Stimulated activated CD8-positive, alpha-beta memory T cell treated with anti-CD3 and anti-CD28 coated beads, Interleukin-12 subunit alpha, Interleukin-12 subunit beta, amount 100 ng/mL, for 24 hours (primary cell): ENCODE data around the gene MARK2.
A peak's percentile ranks its signal among the peaks of the same experiment; 100 is the strongest.

Experiments
- DNase-seq: peaks from one replicate; pipeline ENCODE4 v3.0.0-alpha.2; 2020; ENCODE audit errors: extremely low read depth

MARK2 gene

GRCh38 chr11:63909591-63910506, 70.9 kb downstream of the MARK2 start:
- no peak for DNase-seq

DNA sequence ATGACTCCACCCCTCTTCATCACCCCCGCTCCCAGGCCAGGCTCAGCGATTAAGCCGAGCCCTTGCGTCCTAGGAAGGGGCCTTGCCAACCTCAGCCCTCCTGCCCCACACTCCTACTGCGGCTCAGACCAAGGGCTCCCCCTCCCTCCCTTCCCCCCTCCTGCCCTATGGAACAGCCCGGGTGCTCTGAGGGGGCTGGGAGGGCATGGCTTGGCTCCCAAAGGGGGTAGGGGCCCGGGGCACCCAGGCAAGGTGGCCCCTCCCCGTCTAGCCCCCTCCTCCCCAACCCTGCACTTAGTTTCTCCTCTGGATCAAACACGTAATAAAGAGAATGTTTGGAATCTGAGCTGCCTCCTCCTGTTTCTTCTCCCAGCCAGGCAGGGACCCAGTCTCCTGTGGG, 71.8 kb downstream of the MARK2 start:
- DNase-seq = no peak

DNA sequence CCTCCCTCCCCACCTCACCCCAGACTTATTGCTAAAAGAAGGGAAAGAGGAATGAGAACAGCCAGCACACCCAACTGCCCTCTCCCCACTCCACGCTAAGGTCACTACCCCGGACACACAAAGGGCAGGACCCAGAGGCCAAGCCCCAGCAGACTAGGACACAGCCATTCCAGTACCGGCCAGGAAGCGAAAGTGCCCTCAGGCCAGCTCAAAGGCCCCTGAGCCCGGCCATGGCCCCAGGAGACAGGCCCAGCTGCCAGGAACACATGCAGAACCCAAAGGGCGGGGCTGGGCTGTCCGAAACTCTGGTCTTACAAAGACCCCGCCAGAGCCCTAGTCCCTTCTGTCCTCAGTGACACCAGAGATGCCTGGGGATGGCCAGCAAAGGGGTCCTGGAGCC, 72.5 kb downstream of the MARK2 start:
- DNase-seq = no peak

DNA sequence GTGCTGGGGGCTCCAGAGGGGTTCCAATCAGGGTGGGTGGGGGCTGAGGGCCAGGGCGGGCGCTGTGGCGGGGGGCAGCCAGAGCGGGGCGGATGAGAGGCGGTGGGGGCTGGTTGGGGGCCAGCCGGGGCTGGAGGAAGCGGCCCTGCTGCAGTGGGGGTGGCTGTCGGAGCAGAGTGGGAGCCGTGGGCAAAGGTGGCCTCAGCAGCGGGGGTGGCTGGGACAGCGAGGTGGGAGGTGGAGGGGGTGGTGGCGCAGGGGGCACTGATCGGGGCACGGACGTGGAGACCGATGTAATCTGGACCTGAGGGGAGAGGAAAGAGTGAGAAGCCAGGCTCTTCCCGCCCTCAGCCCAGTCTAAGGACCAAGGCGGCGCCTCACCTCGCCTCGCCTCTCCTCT, 73.0 kb downstream of the MARK2 start:
- DNase-seq = no peak

GRCh38 chr11:63912678-63913077, 73.8 kb downstream of the MARK2 start:
- no peak for DNase-seq

DNA sequence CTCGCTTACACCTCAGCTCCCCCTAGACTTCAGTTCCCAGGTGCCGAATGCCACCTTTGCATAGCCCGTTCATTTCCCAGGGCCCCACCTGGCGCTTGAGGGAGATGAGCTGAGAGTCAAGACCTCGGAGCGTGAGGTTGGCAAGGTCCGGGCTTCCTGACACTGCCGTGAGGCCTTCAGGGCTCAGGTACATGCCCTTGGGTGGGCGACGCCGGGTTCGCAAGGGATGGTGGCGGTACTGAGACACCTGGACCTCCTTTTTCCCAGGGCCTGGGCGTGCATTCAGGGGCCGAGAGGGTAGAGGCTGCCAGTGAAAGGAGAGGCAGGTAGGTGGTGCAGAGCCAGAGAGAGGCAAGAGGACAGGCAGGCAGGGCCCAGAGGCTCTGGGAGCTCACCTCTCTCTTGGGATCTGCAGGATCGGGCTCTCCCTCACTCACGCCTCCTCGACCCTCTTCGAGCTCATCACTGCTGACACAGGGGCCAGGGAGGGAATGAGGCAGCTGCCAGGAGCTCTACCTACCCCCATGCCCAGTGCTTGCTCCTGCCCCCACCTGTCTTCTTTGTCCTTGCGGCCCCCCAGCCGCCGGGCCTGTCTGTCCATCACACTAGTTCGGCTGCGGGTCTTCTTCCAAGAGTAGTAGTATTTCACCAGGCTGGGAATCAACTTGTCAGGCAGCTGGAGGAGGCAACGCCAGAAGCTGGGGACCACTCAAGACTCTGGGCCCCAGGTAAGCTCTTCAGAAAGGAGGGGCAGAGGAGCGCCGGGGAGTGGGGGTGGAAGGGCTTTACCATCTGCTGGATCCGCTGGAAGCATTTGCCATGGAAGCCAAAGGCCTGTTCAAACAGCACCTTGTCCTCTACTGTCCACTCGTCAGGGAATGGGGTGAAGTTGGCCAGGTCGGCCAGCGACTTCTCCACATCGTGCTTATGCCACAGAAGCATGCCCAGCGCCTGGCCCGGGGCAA, 75.2 kb downstream of the MARK2 start:
- no peak for DNase-seq

GRCh38 chr11:63914896-63915691, 76.2 kb downstream of the MARK2 start:
- DNase-seq = no peak

GRCh38 chr11:63915961-63916836, 77.3 kb downstream of the MARK2 start:
- no peak for DNase-seq

- peak; percentile 34 for DNase-seq
Observed at GRCh38 chr11:63916837-63917691, 78.2 kb downstream of the MARK2 start, which contains the start of gene RCOR2. Gene RCOR2, minus strand, starts transcription at chr11:63917164. Its CDS starts 708 bp downstream, at chr11:63916456.

- no peak for DNase-seq
Observed at GRCh38 chr11:63917692-63918506, 79.0 kb downstream of the MARK2 start.

DNA sequence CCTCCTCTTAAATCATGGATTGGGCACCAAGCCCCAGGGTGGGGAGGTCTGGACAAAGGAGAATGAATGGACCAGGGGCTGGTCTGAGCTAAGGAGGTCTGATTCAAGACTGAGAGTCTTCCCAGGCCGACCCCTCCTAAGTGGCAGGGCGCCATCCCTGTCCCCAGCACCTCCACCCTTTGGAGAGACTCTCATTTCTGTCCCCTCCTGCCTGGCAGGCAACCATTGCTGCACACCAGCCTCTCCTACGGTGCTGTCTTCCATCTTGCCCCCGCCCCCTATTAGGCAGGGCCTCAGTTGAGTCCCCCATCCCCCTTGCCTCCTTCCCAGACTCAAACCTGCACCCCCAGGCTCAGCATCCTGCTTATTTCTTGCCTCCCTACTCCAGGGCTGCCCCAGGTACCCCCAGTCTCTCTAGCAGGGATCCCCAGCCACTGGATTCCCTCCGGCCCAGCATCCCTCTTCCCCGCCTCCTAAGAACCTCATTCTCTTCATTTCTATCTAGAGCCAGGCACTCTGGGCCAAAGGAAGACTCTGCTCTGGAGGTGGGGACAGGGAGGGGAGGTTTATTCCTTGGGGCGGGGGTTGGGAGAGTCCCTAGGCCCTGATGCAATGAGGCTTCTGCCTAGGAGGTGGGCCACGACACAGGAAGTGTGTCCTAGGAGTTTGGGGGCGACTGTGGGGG, 79.7 kb downstream of the MARK2 start:
- DNase-seq = no peak

- DNase-seq = no peak
Observed at GRCh38 chr11:63919267-63920125, 80.6 kb downstream of the MARK2 start.

GRCh38 chr11:63920126-63920938, 81.4 kb downstream of the MARK2 start:
- DNase-seq = no peak

DNA sequence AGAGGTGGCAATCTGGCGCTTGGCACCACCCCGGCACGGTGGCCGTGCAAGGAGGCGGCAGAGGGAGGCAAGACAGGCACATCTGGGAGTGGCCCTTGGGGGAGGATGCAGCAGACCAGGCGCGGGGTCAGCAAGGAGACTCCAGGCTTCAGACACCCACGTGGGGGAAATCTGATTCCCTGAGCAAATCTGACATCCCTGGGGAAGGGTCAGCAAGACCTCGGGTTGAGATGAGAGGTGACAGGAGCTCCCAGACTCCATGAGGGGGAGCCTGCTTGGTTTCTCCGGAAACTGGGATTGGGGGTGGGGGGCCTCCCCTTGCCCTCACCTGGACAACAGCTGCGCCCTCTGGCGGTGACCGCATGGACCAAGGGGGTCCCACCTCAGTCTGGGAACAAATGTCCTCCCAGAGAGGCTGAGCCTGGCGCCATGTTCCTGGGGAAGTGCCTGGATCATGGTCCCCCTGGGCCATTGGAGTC, 82.1 kb downstream of the MARK2 start:
- DNase-seq = no peak

DNA sequence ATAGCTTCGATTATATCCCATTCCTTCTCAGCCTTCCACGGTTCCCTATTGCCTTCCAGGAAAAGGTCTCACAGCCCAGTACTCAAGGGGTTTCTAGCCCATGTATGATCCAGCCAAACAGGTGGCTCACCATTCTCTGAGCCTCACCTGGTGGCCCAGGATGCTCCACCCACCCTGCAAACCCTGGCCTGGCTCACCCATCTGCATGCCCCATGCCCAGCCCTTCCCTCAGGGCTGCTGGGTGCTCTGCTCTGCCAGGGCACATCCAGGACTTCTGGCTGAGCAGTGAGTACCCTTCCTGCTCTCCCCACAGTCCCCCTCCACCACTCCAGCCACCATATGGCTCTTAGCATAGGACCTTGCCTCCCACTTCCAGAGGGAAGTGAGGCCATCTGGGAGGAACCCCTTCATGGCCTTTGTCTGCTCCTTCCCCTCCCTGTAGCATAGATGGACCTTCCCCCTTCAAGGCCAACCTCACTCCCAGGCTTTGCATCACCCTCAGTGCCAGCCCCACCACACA, 83.8 kb downstream of the MARK2 start:
- DNase-seq = no peak

- DNase-seq = no peak
Observed at GRCh38 chr11:63923319-63923718, 84.4 kb downstream of the MARK2 start.
